ENCODE data around the gene MARCHF5. TPM values are rescaled to one million over a fixed set of nuclear protein-coding genes. Genes with fewer than 3 reads are reported as not detected.

The MARCHF5 gene
- total and polyA plus RNA-seq, 4 donors = 9.7 to 18.4 (median 16.5) TPM

GRCh38 chr10:92366412-92367021 is 75.5 kb downstream of the MARCHF5 start:
- no peak for DNase-seq (ENCODE audit: low spot score)
- no peaks in the 10 kb centered on the region for H3K36me3 ChIP-seq (ENCODE audit: control insufficient read depth in 4 of 4, insufficient read depth in 3 of 4, low read depth in 1 of 4, low read length in 3 of 4)
- 77% methylated on average over 5 of the region's 5 CpGs for WGBS
- no peak overlapping the region for H3K27ac ChIP-seq (ENCODE audit: low read depth in 1 of 2, low read length in 2 of 2)
- no peak for TF ChIP-seq HNF4G (IDR thresholded peaks at IDR 0.05)
- no peak for TF ChIP-seq HNF4A (conservative IDR thresholded peaks at IDR 0.05)
- TF ChIP-seq, protein P1, sequence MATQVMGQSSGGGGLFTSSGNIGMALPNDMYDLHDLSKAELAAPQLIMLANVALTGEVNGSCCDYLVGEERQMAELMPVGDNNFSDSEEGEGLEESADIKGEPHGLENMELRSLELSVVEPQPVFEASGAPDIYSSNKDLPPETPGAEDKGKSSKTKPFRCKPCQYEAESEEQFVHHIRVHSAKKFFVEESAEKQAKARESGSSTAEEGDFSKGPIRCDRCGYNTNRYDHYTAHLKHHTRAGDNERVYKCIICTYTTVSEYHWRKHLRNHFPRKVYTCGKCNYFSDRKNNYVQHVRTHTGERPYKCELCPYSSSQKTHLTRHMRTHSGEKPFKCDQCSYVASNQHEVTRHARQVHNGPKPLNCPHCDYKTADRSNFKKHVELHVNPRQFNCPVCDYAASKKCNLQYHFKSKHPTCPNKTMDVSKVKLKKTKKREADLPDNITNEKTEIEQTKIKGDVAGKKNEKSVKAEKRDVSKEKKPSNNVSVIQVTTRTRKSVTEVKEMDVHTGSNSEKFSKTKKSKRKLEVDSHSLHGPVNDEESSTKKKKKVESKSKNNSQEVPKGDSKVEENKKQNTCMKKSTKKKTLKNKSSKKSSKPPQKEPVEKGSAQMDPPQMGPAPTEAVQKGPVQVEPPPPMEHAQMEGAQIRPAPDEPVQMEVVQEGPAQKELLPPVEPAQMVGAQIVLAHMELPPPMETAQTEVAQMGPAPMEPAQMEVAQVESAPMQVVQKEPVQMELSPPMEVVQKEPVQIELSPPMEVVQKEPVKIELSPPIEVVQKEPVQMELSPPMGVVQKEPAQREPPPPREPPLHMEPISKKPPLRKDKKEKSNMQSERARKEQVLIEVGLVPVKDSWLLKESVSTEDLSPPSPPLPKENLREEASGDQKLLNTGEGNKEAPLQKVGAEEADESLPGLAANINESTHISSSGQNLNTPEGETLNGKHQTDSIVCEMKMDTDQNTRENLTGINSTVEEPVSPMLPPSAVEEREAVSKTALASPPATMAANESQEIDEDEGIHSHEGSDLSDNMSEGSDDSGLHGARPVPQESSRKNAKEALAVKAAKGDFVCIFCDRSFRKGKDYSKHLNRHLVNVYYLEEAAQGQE (IDR thresholded peaks at IDR 0.05) = no peak
- TF ChIP-seq CTCF (IDR thresholded peaks at IDR 0.05; ENCODE audit: low read depth, low read length, missing input control) = no peak
- no peak for TF ChIP-seq RAD21 (IDR thresholded peaks at IDR 0.05)
- H3K4me1 ChIP-seq (ENCODE audit: control insufficient read depth in 4 of 4, insufficient read depth in 4 of 4, low read length in 3 of 4) = no peaks in the 10 kb centered on the region
- H3K27me3 ChIP-seq (ENCODE audit: control insufficient read depth in 4 of 4, insufficient read depth in 4 of 4, low read length in 3 of 4) = no peaks in the 10 kb centered on the region
- no peak overlapping the region for H3K4me3 ChIP-seq (ENCODE audit: low read depth in 1 of 3, low read length in 3 of 3)
- H3K9ac ChIP-seq (ENCODE audit: low read depth in 1 of 2, low read length in 2 of 2) = no peak overlapping the region
- no peaks in the 10 kb centered on the region for H3K9me3 ChIP-seq (ENCODE audit: control insufficient read depth in 4 of 4, low read length in 3 of 4)

DNA sequence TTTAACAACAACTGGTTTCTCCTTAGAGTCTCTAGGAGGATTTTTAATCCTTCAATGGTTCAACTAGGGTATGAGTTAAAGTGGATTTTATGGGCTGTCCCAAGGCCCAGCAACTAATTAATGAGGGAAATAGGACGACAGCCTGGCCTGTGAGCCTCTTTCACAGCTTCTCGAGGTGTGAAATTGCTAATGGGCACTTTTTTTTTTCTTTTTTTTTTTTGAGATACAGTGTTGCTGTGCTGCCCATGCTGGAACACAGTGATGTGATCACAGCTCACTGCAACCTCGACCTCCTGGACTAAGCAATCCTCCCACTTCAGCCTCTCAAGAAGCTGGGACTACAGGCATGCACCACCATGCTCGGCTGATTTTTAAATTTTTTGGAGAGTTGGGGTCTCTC is 87.0 kb downstream of the MARCHF5 start:
- Histone ChIP-seq H3K27me3 (ENCODE audit: control insufficient read depth in 4 of 4, insufficient read depth in 4 of 4, low read length in 3 of 4) (no peaks in the 10 kb centered on the region), H3K9ac (ENCODE audit: low read depth in 1 of 2, low read length in 2 of 2) (no peak overlapping the region), H3K4me3 (ENCODE audit: low read depth in 1 of 3, low read length in 3 of 3) (no peak overlapping the region), H3K36me3 (ENCODE audit: control insufficient read depth in 4 of 4, insufficient read depth in 3 of 4, low read depth in 1 of 4, low read length in 3 of 4) (no peaks in the 10 kb centered on the region), H3K27ac (ENCODE audit: low read depth in 1 of 2, low read length in 2 of 2) (no peak overlapping the region), H3K4me1 (ENCODE audit: control insufficient read depth in 4 of 4, insufficient read depth in 4 of 4, low read length in 3 of 4) (no peaks in the 10 kb centered on the region), H3K9me3 (ENCODE audit: control insufficient read depth in 4 of 4, low read length in 3 of 4) (no peaks in the 10 kb centered on the region)
- TF ChIP-seq CTCF (IDR thresholded peaks at IDR 0.05; ENCODE audit: low read depth, low read length, missing input control) (no peak), HNF4G (IDR thresholded peaks at IDR 0.05) (no peak), TAF1 (conservative IDR thresholded peaks at IDR 0.05) (no peak), ATF3 (IDR thresholded peaks at IDR 0.05) (no peak), ZBTB33 (IDR thresholded peaks at IDR 0.05) (no peak), GABPA (IDR thresholded peaks at IDR 0.05 in 1 of 2, conservative IDR thresholded peaks at IDR 0.05 in 1 of 2) (no peak), MAX (IDR thresholded peaks at IDR 0.05) (no peak), RXRA (IDR thresholded peaks at IDR 0.05) (no peak), HNF4A (conservative IDR thresholded peaks at IDR 0.05) (no peak), YY1 (IDR thresholded peaks at IDR 0.05) (no peak), RAD21 (IDR thresholded peaks at IDR 0.05) (no peak), JUND (IDR thresholded peaks at IDR 0.05) (no peak), FOXA1 (IDR thresholded peaks at IDR 0.05) (no peak), EGR1 (IDR thresholded peaks at IDR 0.05; ENCODE audit: low read depth in 2 of 2) (no peak), FOXA2 (IDR thresholded peaks at IDR 0.05) (no peak), SP1 (IDR thresholded peaks at IDR 0.05) (no peak), NR2F2 (IDR thresholded peaks at IDR 0.05) (no peak)
- TF ChIP-seq, protein P1 (IDR thresholded peaks at IDR 0.05) = no peak
- WGBS = 77% methylated on average over 4 of the region's 4 CpGs
- no peak for DNase-seq (ENCODE audit: low spot score)

Measured in liver (tissue), 9 donors.